ENCODE results near the gene DRAM1.
"Not testable (repeated sequence)": the region's sequence is repeated elsewhere in the genome, so short reads cannot be mapped to it uniquely, and the experiment has no call there.

DRAM1 gene

GRCh38 chr12:101859664-101860607, 17.4 kb upstream of the DRAM1 start:
- no peak for DNase-seq (ENCODE audit: low read depth in 2 of 2)

DNA sequence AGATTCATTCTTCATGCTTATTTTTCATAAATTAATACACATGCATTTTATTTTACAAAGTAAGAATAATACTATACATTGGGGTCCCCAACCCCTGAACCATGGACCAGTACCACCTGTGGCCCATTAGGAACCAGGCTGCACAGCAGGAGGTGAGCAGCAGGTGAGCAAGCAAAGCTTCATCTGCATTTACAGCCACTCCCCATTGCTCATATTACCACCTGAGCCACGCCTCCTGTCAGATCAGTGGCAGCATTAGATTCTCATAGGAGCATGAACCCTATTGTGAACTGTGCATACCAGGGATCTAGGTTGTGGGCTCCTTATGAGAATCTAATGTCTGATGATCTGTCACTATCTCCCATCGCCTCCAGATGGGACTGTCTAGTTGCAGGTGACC, 15.7 kb upstream of the DRAM1 start:
- DNase-seq (ENCODE audit: low read depth in 2 of 2), result not testable (repeated sequence)

- no peak for DNase-seq (ENCODE audit: low read depth in 2 of 2)
Observed at GRCh38 chr12:101862245-101862644, 15.1 kb upstream of the DRAM1 start.

- no peak for DNase-seq (ENCODE audit: low read depth in 2 of 2)
Observed at GRCh38 chr12:101863981-101864380, 13.4 kb upstream of the DRAM1 start.

DNA sequence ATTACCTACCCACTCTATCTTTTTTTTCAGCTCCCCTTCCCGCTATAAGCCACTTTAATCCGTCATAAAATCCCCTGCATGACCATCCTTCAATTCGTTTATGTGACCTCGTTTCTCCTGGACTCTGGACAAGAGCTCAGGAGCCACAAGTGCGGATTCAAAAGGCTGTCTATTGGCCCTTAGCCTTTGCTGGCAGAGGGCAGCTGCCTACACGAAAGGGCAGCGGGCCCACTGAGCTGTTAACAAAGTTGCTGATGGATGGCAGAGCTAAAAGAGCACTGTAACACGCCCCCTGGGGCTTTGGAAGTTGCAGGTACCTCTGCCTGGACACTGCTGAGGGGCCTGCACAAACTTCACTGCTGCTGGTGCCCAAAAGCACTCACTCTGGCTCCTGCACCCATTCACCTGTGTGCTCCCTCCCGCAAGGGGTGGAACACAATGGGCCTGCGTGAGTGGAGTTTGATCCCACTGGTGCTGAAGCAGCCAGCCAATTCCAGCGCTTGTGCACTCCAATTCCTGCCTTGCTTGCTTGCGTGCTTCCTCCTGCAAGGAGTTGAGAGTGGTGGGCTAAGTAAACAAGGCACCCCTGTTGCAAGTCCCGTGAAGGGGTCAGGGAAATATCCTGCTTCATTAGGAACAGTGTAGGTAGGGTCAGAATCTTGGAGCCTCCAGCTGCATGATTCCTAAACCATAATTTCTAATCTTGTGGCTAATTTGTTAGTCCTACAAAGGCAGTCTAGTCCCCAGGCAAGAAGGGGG, 10.6 kb upstream of the DRAM1 start:
- no peak for DNase-seq (ENCODE audit: low read depth in 2 of 2)

GRCh38 chr12:101867619-101868018, 9.8 kb upstream of the DRAM1 start:
- DNase-seq (ENCODE audit: low read depth in 2 of 2), result not testable (repeated sequence)

DNA sequence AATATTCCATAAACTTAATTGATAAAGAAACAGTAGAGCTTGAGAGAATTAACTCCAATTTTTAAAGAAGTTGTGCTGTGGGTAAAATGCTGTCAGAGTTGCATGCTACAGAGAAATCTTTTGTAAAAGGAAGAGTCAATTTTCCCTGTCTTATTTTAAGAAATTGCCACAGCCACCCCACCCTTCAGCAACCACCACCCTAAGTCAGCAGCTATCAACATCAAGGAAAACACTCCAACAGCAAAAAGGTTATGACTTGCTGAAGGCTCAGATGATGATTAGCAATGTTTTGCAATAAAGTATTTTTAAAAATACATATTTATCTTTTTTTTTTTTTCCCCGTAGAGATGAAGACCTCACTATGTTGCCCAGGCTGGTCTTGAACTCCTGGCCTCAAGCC, 6.5 kb upstream of the DRAM1 start:
- DNase-seq (ENCODE audit: low read depth in 2 of 2), result no peak

DNA sequence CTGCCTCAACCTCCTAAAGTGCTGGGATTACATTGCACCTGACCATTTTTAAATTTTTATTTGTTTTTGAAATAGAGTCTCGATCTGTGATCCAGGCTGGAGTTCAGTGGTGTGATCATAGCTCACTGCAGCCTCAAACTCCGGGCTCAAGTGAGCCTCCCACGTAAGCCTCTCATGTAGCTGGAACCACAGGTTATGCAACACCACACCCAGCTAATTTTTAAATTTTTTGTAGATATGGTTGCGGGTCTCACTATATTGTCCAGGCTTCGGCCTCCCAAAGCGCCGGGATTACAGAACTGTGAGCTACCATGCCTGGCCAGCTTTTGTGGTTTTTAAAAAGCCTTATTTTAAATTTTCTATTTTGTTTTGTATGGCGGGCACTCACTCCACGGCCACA, 2.2 kb upstream of the DRAM1 start:
- DNase-seq (ENCODE audit: low read depth in 2 of 2), result no peak

GRCh38 chr12:101876322-101876860, 989 bp upstream of the DRAM1 start:
- DNase-seq (ENCODE audit: low read depth in 2 of 2), result no peak

DNA sequence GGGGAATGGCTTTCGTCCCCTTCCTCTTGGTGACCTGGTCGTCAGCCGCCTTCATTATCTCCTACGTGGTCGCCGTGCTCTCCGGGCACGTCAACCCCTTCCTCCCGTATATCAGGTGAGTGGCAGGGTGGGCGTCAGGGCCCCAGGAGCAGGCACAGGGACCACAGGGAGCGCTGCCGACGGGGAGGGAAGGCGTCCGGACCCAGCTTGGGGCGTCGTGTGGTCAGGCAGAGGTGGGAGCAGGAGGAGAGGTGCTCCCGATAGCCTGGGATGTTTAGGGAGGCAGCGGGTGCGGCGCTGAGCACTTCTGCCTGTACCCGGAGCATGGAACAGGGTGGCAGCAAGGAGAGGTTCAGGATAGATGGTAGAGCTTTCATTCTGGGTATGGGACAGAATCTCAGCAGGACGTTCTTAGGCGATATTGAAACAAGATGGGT, 444 bp downstream of the DRAM1 start:
- DNase-seq (ENCODE audit: low read depth in 2 of 2), result no peak

DNA sequence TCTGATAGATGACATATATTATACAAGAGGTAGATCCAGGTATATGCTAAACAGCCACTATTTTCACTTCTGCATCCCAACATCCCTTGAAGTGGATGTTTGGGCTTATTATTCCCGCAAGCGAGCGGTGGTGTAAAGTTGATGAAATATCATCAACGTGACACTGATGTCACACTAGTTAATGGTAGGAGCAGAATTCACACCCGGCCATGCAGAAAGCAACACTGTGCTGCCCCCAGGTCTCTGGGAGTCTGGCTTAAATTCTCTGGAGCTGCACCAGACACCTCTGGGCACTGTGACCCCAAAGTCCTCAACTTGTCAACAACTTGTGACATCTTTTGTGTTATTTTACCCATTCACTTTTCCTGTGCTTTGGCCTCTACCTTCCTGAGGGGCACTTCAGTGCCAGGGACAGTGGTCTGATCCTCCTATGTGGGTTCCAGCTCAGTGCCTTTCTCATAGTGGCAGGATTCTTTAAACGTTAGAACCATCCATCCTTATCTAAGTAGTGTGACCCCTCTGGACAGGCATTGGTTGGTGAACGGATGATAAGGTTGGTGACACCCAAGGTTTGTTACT, 952 bp downstream of the DRAM1 start:
- DNase-seq (ENCODE audit: low read depth in 2 of 2), result no peak

GRCh38 chr12:101880769-101881168, 3.4 kb downstream of the DRAM1 start:
- no peak for DNase-seq (ENCODE audit: low read depth in 2 of 2)

DNA sequence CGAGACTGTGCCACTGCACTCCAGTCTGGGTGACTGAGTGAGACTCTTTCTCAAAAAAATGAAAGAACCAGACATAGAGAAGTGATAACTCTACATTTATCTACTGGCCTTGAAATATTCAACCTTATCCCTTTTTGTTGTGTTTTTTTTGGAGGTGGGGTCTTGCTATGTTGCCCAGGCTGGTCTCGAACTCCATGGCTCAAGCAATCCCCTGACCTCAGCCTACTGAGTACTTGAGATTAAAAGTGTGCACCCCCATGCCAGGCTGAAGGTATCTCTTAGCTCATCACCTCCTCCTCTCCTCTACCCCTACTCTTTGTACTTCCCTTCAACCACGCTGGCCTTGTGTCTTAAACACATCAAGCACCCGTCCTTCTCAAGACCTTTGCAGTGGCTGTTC, 3.8 kb downstream of the DRAM1 start:
- DNase-seq (ENCODE audit: low read depth in 2 of 2), result no peak

DNA sequence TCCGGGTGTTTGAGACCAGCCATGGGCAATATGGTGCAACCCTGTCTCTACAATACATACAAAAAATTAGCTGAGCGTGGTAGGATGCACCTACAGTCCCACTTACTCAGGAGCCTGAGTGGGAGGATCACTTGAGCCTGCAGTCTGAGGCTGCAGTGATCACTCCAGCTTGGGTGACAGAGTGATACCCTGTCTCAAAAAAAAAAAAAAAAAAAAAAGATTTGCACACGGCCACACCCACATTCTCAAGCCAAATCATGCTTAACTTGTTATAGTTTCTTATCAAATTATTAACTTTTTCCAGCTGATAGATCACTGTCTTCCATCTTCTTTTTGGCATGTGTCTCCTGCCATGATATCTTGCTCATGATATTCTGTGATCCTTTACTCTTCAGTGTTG, 6.8 kb downstream of the DRAM1 start:
- no peak for DNase-seq (ENCODE audit: low read depth in 2 of 2)

DNA sequence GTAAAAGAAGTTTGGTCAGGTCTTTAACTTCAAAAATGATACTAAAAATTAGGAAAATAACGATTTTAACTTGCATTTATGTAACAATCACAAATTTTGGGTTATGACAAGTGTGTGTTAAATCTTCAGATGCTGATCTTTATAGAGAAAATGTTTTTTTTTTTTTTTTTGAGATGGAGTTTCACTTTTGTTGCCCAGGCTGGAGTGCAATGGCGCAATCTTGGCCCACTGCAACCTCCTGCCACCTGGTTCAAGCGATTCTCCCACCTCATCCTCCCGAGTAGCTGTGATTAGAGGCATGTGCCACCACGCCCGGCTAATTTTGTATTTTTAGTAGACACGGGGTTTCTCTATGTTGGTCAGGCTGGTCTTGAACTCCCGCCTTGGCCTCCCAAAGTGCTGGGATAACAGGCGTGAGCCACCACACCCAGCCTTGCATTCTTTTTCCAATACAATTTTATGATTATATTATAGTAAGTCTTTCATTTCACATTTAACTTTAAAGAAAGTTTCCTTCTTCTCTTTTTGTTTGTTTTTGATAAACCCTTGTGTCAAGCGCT, 7.5 kb downstream of the DRAM1 start:
- DNase-seq (ENCODE audit: low read depth in 2 of 2), result not testable (repeated sequence)

GRCh38 chr12:101885912-101886561, 8.7 kb downstream of the DRAM1 start:
- DNase-seq (ENCODE audit: low read depth in 2 of 2), result no peak

- DNase-seq (ENCODE audit: low read depth in 2 of 2), result no peak
Observed at GRCh38 chr12:101889211-101889752, 11.9 kb downstream of the DRAM1 start.

GRCh38 chr12:101891462-101891971, 14.1 kb downstream of the DRAM1 start:
- no peak for DNase-seq (ENCODE audit: low read depth in 2 of 2)

DNA sequence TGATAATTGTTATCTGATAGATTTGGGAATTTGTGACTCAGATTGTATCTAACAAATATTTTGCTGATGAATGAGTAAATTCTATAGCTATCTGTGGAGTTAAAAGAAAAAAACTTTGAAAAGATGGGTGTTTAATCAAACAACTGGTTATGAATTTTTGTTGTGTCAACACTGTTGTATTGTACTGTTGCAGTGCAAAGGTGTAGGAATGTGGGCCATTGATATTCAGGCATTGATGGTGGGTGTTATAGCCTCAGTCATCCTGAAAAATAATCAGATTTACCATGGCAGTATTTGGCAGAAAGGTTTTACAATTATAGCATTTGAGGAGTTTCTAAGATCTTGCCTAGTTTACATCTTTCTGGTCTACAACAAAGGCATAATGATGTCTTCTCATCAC, 15.4 kb downstream of the DRAM1 start:
- no peak for DNase-seq (ENCODE audit: low read depth in 2 of 2)

DNA sequence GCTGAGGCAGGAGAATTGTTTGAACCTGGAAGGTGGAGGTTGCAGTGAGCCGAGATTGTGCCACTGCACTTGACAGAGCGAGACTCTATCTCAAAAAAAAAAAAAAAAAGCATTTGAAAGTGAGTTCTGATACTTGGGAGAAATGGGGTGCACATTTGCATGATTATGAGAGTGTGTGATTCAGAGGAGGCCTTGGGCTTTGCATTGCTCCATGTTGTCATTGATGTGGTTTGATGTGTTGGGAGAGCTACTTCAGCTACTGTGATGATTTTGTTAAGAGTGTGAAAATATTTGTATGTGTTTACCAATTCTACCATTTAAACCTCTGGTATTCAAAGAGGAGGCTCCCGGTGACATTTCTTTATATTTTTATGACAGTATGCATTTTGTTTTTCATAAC, 24.4 kb downstream of the DRAM1 start:
- no peak for DNase-seq (ENCODE audit: low read depth in 2 of 2)

- no peak for DNase-seq (ENCODE audit: low read depth in 2 of 2)
Observed at GRCh38 chr12:101902641-101903040, 25.3 kb downstream of the DRAM1 start.

All from stimulated activated CD4-positive, alpha-beta T cell treated with anti-CD3 and anti-CD28 coated beads, Interleukin-1b, Interleukin-23, amount 100 ng/mL, for 1 hour (primary cell).